GM12801 (cell line): ENCODE measurements around the gene ANXA1.

ENCODE experiments used
- TF ChIP-seq, protein P1 (sequence below): IDR thresholded peaks from one replicate; pipeline ENCODE4 v1.5.1; 2011; ENCODE audit warnings: control low read depth; ENCODE audit not compliant: insufficient read length; ENCODE audit errors: extremely low read depth

Gene ANXA1

DNA sequence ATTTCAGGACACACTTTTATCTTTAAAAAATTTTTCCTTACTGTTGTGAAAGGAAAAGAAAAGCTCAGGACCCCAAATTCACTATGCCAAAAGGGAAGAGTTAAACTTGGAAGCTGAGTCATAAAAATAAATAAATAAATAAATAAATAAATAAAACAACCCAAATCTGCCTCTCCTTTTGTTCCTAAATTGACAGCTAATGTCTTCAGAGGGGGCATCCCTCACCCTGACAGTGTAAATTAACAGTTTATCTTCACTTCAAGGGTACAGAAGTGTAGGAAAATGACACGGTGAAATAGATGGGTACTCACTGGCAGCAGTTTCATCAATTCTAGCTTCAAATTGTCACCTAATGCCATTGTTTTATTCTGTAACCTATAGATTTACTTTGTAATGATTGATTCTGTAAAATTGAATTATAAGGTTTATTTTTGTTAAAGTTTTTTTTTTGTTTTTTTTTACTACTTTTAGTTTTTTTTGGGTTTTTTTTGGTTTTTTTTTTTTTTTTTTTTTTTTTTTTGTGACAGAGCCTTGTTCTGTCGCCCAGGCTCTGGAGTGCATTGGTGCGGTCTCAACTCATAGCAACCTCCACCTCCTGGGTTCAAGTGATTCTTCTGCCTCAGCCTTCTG, 18.5 kb upstream of the ANXA1 start:
- TF ChIP-seq, protein P1, sequence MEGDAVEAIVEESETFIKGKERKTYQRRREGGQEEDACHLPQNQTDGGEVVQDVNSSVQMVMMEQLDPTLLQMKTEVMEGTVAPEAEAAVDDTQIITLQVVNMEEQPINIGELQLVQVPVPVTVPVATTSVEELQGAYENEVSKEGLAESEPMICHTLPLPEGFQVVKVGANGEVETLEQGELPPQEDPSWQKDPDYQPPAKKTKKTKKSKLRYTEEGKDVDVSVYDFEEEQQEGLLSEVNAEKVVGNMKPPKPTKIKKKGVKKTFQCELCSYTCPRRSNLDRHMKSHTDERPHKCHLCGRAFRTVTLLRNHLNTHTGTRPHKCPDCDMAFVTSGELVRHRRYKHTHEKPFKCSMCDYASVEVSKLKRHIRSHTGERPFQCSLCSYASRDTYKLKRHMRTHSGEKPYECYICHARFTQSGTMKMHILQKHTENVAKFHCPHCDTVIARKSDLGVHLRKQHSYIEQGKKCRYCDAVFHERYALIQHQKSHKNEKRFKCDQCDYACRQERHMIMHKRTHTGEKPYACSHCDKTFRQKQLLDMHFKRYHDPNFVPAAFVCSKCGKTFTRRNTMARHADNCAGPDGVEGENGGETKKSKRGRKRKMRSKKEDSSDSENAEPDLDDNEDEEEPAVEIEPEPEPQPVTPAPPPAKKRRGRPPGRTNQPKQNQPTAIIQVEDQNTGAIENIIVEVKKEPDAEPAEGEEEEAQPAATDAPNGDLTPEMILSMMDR = no peak

DNA sequence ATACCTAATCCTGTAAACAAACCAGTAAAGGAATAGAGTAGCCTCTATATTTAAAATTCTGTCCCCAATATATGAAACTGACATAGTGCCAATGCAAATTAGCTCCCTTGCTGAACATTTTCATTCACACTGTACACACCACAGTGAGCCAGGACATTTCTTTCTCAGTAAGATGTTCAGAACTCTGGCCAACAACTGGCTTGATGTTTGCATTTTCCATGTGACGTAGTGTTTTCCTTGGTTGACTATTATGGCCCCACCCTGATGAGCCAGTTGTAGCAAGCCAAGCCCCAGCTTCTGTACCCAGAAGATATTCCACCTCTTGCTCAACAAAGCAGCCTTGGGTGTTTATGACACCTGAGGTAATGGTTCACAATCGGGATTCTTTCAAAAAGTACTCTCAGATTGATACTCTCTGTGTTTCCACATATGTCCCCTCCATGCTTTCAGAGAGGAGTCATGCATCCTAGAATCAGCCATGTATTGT, 17.7 kb upstream of the ANXA1 start:
- TF ChIP-seq, protein P1 = no peak

DNA sequence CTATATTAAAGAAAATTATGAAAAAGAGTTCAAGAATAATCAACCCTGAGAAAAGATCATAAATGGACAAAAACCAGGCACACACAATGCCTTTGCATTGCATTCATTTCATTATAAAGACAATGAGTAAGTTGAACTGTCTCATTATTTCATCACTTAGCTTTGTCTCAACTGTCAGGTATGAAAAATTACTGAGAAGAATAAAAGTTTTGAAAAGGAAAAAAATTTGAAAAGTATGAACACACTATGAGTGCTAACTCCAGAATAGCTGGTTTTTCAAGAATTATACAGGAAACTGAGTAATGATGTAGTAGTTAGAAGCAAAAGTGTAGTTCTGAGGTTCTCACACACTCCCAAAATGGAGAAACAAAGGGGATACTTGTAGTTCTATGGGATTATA, 16.3 kb upstream of the ANXA1 start:
- TF ChIP-seq, protein P1 = no peak

DNA sequence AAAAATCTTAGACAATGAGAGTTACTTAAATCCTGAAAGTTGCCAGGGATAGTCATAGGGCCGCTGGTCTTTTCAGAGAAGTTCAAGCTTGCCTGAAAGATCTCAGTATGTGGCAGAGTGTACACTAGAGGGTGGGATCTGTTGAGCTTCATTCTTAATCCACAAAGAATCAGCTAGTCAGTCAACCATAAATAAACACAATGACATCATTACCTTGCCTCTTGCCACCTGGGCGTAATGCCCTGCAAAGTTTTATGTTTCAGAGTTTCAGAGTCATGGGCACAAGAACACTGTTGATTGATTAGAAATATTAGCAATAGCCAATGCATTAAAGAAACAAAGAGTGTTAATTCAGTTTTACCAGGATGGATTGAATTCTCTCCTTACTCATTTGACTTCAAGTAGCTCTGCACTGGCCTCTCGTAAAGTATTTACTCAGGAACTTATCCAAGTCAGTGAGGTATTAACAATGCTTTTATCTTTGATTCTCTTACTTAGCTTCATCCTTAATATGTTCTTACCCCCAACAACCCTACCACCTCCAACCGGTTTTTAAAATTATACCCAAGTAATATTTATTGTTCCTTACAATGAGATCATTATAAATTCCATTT, 14.3 kb upstream of the ANXA1 start:
- TF ChIP-seq, protein P1 = no peak

DNA sequence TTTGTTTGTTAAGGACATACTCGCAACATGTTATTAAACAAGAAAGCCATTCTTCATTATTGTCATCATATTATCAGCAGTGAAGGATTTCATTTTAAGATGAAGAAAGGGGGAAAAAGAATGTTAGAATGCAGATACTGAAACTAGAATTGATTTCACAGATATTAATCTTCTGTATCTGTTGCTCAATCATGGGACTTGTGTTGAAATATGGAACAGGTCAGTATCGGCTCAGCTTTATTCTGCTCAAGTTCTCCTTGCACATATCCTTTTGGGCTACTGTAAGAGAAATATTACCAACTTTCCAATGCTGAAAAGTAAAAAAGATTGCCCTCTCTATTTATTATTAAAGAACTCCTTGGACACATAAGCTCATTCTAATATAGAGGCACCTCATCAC, 13.8 kb upstream of the ANXA1 start:
- TF ChIP-seq, protein P1 = no peak

DNA sequence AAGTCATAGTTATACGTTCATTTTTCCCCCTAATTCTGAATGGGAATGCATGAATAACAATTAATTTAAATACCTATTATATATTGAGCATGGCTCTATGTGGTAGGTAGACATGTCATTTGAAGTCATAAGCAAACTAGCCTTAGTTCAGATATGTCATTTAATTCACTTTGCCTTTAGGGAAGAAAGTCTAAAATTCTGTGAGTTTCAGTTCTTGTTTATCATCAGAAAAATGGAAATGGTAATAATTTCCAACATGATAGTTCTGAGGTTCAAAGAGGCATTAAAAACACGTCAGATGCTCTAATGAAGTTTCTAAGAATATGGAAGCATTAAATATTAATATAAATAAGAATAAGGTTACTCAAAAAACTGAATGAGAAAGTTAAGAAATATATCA, 13.1 kb upstream of the ANXA1 start:
- TF ChIP-seq, protein P1 = no peak

DNA sequence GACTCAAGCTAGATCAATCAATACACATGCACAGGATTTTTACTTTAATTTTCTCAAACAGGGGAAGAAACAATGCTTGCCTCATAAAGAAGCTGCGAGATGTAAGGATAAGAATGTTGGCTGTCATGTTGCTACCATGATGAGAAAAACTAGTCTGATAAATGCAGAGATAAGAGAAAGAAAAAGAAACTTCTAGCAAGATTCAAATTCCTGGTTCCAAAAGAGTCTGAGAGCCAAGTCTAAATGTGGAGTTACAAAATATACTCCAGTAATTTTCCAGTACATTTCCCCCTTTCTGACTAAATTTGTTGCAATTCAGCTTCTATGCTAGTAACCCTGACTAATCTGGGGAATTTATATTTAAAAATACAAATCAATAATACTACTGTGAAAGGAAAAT, 10.4 kb upstream of the ANXA1 start:
- TF ChIP-seq, protein P1 = no peak
